ENCODE data around the gene SPTB. TPM values are rescaled to one million over a fixed set of nuclear protein-coding genes. Genes with fewer than 3 reads are reported as not detected.

Gene SPTB
- polyA plus RNA-seq, 1 donor (not counting 4 experiments of a cell fraction or from before 2014, with no cell fraction given), result not detected

DNA sequence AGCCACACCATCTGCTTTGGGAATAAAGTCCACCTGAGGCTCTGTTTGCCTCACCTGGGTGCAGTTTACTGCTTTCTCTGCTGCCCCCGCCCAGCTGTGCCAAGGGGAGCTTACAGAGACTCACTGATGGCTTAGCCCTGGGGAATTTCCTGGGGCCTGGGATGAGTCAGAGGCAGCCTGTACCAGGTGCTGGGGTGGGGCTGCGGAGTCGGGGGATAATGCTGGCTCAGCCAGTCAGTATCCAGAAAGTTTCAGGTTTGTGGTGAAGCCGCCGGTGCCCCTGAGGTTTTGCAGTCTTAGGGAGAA lies 153.2 kb downstream of the SPTB start:
- H3K4me3 ChIP-seq (ENCODE audit: control insufficient read depth in 2 of 3, extremely low read depth in 1 of 3, insufficient read depth in 2 of 3, low read depth in 1 of 3, low read length in 3 of 3), result peak overlapping the region in 1 of 3 experiments; percentile 39
- peak overlapping the region; percentile 90 for H3K27ac ChIP-seq (ENCODE audit: control insufficient read depth, insufficient read depth, low read length)
- TF ChIP-seq, protein P1, sequence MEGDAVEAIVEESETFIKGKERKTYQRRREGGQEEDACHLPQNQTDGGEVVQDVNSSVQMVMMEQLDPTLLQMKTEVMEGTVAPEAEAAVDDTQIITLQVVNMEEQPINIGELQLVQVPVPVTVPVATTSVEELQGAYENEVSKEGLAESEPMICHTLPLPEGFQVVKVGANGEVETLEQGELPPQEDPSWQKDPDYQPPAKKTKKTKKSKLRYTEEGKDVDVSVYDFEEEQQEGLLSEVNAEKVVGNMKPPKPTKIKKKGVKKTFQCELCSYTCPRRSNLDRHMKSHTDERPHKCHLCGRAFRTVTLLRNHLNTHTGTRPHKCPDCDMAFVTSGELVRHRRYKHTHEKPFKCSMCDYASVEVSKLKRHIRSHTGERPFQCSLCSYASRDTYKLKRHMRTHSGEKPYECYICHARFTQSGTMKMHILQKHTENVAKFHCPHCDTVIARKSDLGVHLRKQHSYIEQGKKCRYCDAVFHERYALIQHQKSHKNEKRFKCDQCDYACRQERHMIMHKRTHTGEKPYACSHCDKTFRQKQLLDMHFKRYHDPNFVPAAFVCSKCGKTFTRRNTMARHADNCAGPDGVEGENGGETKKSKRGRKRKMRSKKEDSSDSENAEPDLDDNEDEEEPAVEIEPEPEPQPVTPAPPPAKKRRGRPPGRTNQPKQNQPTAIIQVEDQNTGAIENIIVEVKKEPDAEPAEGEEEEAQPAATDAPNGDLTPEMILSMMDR (optimal IDR thresholded peaks at IDR 0.05 in 1 of 3, IDR thresholded peaks at IDR 0.05 in 1 of 3, conservative IDR thresholded peaks at IDR 0.05 in 1 of 3; ENCODE audit: extremely low read depth in 1 of 3, insufficient read depth in 2 of 3, low read length in 3 of 3), result no peak
- TF ChIP-seq EZH2 (IDR thresholded peaks at IDR 0.05; ENCODE audit: low read length), result no peak
- DNase-seq (ENCODE audit: low read depth, low spot score) (peak; percentile 88), FAIRE-seq (no peak)
- dilution Hi-C loops (cut with MboI; ENCODE audit: extremely low pct_ligation_motif_present, low sequenced_read_pairs), result no loop called here
- H3K79me2 ChIP-seq (ENCODE audit: control insufficient read depth, insufficient read depth, low read length), result peaks cover 92% of the 10 kb centered on the region
- peaks cover 3% of the 10 kb centered on the region for H3K9me1 ChIP-seq (ENCODE audit: control insufficient read depth, extremely low read depth, insufficient read depth, low read length)
- peaks cover 37 to 51% of the 10 kb centered on the region in 2 experiments for H3K36me3 ChIP-seq (ENCODE audit: control insufficient read depth in 2 of 2, extremely low read depth in 1 of 2, insufficient read depth in 2 of 2, low read length in 2 of 2)
- peak overlapping the region; percentile 71 for H3K9ac ChIP-seq (ENCODE audit: control insufficient read depth, extremely low read depth, insufficient read depth, low read length)
- H3K27me3 ChIP-seq (ENCODE audit: control insufficient read depth, extremely low read depth, insufficient read depth, low read length), result no peaks in the 10 kb centered on the region
- no peak overlapping the region for H2AFZ ChIP-seq (ENCODE audit: control insufficient read depth, low read length)
- H4K20me1 ChIP-seq (ENCODE audit: control insufficient read depth, extremely low read depth, insufficient read depth, low read length), result no peaks in the 10 kb centered on the region
- no peaks in the 10 kb centered on the region for H3K9me3 ChIP-seq (ENCODE audit: control insufficient read depth, low read depth, low read length)
- H3K4me1 ChIP-seq (ENCODE audit: control insufficient read depth, extremely low read depth, insufficient read depth, low read length), result peaks cover 55% of the 10 kb centered on the region
- H3K4me2 ChIP-seq (ENCODE audit: control insufficient read depth, extremely low read depth, insufficient read depth, low read depth, low read length), result peak overlapping the region; percentile 79

DNA sequence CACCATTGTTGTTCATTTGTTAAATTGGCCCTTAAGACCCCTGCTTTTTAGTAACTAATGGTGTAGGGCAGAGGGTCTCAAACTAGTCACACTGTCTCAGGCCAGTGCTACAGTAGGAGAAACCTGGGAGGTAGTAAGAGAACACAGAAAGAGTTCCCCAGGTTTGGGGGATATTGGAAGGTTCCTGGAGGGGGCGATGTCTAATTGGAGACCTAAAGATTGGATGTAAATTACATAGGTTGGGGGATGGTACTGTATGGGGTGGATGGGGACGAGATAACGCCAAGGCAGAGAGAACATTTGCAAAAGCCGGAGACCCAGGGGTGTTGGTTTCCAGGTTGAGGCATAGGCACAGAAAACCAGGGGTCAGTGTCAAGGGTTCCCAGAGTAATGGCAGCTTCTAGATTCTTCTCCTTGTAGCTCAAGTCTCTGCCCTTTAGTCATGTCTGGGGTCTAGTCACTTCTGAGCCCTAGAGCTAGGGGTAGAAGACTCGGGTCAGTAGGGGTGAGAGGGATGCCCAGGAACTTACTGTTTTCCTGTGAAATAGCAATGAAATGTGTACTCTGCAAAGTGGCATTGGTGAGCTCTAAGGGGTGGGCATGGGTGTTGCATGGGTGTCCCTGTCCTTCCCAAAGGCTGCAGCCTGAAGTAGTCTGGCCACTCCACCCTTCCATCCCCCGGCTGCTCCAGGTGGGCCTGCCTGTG lies 153.7 kb downstream of the SPTB start:
- Histone ChIP-seq H3K4me3 (ENCODE audit: control insufficient read depth in 2 of 3, extremely low read depth in 1 of 3, insufficient read depth in 2 of 3, low read depth in 1 of 3, low read length in 3 of 3) (peak overlapping the region in 2 of 3 experiments; percentile 24 to 39), H3K4me1 (ENCODE audit: control insufficient read depth, extremely low read depth, insufficient read depth, low read length) (peaks cover 60% of the 10 kb centered on the region), H3K27ac (ENCODE audit: control insufficient read depth, insufficient read depth, low read length) (peak overlapping the region; percentile 90), H3K4me2 (ENCODE audit: control insufficient read depth, extremely low read depth, insufficient read depth, low read depth, low read length) (peak overlapping the region; percentile 79), H3K9me3 (ENCODE audit: control insufficient read depth, low read depth, low read length) (no peaks in the 10 kb centered on the region), H3K9ac (ENCODE audit: control insufficient read depth, extremely low read depth, insufficient read depth, low read length) (peak overlapping the region; percentile 71), H3K36me3 (ENCODE audit: control insufficient read depth in 2 of 2, extremely low read depth in 1 of 2, insufficient read depth in 2 of 2, low read length in 2 of 2) (peaks cover 33 to 48% of the 10 kb centered on the region in 2 experiments), H3K9me1 (ENCODE audit: control insufficient read depth, extremely low read depth, insufficient read depth, low read length) (peaks cover 3% of the 10 kb centered on the region), H3K27me3 (ENCODE audit: control insufficient read depth, extremely low read depth, insufficient read depth, low read length) (no peaks in the 10 kb centered on the region), H3K79me2 (ENCODE audit: control insufficient read depth, insufficient read depth, low read length) (peaks cover 92% of the 10 kb centered on the region), H2AFZ (ENCODE audit: control insufficient read depth, low read length) (no peak overlapping the region), H4K20me1 (ENCODE audit: control insufficient read depth, extremely low read depth, insufficient read depth, low read length) (no peaks in the 10 kb centered on the region)
- dilution Hi-C loops (cut with MboI; ENCODE audit: extremely low pct_ligation_motif_present, low sequenced_read_pairs), result no loop called here
- DNase-seq (ENCODE audit: low read depth, low spot score) (no peak), FAIRE-seq (peak; percentile 87)
- no peak for TF ChIP-seq EZH2 (IDR thresholded peaks at IDR 0.05; ENCODE audit: low read length)
- TF ChIP-seq, protein P1 (optimal IDR thresholded peaks at IDR 0.05 in 1 of 3, IDR thresholded peaks at IDR 0.05 in 1 of 3, conservative IDR thresholded peaks at IDR 0.05 in 1 of 3; ENCODE audit: extremely low read depth in 1 of 3, insufficient read depth in 2 of 3, low read length in 3 of 3), result peak in 1 of 3 experiments; percentile 13

Measured in keratinocyte (primary cell).